Endothelial cell (in vitro differentiated cells): ENCODE measurements around the gene KCNAB2. TPM values are rescaled to one million over a fixed set of nuclear protein-coding genes. Genes with fewer than 3 reads are reported as not detected.

Experiments
- DNase-seq: peaks from one replicate; pipeline ENCODE4 v3.0.0; 2021; ENCODE audit warnings: low spot score
- H3K27ac Mint-ChIP-seq: one replicate; pipeline ENCODE4 v1.8.0; 2021; ENCODE audit warnings: mixed read lengths, inconsistent platforms; ENCODE audit not compliant: unreplicated experiment
- H3K27me3 Mint-ChIP-seq: one replicate; pipeline ENCODE4 v1.8.0; 2021; ENCODE audit warnings: mild to moderate bottlenecking, moderate library complexity, mixed read lengths, inconsistent platforms; ENCODE audit not compliant: unreplicated experiment
- H3K36me3 Mint-ChIP-seq: one replicate; pipeline ENCODE4 v1.8.0; 2021; ENCODE audit warnings: mild to moderate bottlenecking, low read depth, mixed read lengths, inconsistent platforms; ENCODE audit not compliant: unreplicated experiment
- H3K4me1 Mint-ChIP-seq: one replicate; pipeline ENCODE4 v1.8.0; 2021; ENCODE audit warnings: mild to moderate bottlenecking, mixed read lengths, inconsistent platforms; ENCODE audit not compliant: unreplicated experiment
- H3K4me3 Mint-ChIP-seq: one replicate; pipeline ENCODE4 v1.8.0; 2021; ENCODE audit warnings: mild to moderate bottlenecking, mixed read lengths, inconsistent platforms; ENCODE audit not compliant: unreplicated experiment
- H3K9me3 Mint-ChIP-seq: one replicate; pipeline ENCODE4 v1.8.0; 2021; ENCODE audit warnings: mixed read lengths, inconsistent platforms; ENCODE audit not compliant: unreplicated experiment
- total RNA-seq: library from RNA; stranded (reverse); fragmentation: NEBNext Ultra II Directional; extraction: Animal tissue kit (Norgen Biotek cat#: 25700); gene quantifications from one replicate; pipeline ENCODE4 v1.2.1, GENCODE V29; 2021; ENCODE audit not compliant: unreplicated experiment
- TF ChIP-seq, protein P1 (sequence below): fragments of 200-600 bp; sonication (generic); IDR thresholded peaks from one replicate; pipeline ENCODE4 v1.5.0; 2021; ENCODE audit warnings: antibody characterized with exemption; ENCODE audit not compliant: unreplicated experiment

KCNAB2 gene
- total RNA-seq, 1 donor from 2014 or later: 4.1 TPM

DNA sequence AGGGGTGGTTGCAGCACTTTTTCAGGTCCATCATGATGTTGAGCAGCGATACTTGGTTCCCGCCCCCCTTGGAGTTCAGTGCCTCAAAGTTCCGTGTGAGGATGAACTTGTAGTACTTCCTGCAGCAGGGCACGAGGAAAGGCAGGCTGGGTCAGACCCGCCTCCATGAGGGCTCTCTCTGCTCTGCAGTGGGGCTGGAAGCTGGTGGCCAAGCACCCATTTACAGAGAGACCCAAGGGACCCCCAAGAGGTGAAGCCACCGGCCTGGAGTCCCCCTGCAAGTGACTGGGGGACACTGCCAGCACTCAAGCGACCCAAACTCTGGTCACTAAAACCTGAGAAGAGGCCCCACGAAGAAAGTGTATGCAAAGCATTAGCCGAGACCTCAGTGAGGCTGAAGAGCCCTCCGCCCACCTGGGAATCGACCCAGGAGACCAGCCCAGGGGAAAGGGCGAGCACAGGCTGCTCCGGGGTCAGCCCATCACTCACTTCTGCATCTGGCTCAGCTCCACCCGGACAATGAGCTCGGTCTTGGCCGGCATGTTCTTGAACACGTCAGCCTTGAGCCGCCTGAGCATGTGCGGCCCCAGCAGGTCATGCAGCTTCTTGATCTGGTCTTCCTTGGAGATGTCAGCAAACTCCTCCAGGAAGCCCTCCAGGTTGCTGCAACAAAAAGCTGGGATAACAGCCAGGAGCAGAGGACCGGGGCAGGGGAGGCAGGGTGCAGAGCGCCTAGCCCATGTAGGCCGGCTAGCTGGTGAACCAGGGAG is 89.2 kb downstream of the KCNAB2 start:
- no peak overlapping the region for H3K4me3 Mint-ChIP-seq
- no peak for DNase-seq
- H3K9me3 Mint-ChIP-seq: no peaks in the 10 kb centered on the region
- peaks cover 19% of the 10 kb centered on the region for H3K27me3 Mint-ChIP-seq
- peaks cover 5% of the 10 kb centered on the region for H3K36me3 Mint-ChIP-seq
- no peak overlapping the region for H3K27ac Mint-ChIP-seq
- no peaks in the 10 kb centered on the region for H3K4me1 Mint-ChIP-seq
- TF ChIP-seq, protein P1, sequence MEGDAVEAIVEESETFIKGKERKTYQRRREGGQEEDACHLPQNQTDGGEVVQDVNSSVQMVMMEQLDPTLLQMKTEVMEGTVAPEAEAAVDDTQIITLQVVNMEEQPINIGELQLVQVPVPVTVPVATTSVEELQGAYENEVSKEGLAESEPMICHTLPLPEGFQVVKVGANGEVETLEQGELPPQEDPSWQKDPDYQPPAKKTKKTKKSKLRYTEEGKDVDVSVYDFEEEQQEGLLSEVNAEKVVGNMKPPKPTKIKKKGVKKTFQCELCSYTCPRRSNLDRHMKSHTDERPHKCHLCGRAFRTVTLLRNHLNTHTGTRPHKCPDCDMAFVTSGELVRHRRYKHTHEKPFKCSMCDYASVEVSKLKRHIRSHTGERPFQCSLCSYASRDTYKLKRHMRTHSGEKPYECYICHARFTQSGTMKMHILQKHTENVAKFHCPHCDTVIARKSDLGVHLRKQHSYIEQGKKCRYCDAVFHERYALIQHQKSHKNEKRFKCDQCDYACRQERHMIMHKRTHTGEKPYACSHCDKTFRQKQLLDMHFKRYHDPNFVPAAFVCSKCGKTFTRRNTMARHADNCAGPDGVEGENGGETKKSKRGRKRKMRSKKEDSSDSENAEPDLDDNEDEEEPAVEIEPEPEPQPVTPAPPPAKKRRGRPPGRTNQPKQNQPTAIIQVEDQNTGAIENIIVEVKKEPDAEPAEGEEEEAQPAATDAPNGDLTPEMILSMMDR: no peak

DNA sequence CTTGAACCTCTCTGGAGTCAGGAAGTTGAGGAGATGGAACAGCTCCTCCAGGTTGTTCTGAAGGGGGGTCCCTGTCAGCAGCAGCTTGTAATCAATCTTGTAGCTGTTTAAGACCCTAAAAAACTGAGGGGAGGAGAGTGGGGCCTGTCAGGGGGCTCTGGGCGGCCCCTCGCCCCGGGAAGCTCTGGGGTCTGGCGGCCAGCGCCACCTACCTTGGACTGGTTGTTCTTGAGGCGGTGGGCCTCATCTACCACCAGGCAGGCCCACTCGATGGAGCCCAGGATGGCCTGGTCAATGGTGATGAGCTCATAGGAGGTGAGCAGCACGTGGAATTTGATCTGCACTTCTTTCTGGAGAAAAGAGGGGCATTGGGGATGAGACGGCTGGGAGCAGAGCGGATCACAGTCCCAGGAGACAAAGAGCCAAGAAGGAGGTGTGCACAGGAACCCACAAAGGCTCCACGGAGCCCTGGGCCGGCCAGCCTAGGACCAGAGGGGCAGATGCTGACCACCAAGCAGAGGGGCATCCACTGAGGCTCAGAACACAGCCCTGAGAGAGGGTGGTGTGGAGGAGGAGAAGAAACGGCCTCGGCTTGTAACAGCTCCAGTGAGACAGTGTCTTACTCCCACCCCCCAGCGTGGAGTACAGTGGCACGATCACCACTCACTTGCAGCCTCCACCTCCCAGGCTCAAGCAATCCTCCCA is 91.0 kb downstream of the KCNAB2 start:
- TF ChIP-seq, protein P1: no peak

DNA sequence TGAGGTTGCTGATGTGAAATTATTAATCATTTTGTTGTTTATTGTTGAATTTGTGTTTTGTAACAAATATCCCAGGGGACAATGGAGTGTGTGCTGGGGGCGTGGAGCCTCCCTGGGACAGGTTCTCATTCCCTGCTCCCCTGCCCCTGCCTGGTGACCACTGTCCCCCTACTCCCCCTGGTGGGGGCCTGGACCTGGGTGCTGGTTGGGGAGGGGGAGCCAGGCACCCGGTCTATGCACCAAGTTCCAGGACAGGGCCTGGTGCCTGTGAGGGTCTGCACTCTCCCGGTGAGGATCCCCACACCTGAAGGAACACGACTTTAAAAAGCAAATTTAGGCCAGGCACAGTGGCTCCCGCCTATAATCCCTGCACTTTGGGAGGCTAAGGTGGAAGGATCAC is 92.1 kb downstream of the KCNAB2 start:
- no peak overlapping the region for H3K4me3 Mint-ChIP-seq
- peaks cover 11% of the 10 kb centered on the region for H3K27me3 Mint-ChIP-seq
- H3K9me3 Mint-ChIP-seq: no peaks in the 10 kb centered on the region
- no peaks in the 10 kb centered on the region for H3K36me3 Mint-ChIP-seq
- no peak overlapping the region for H3K27ac Mint-ChIP-seq
- TF ChIP-seq, protein P1: no peak
- H3K4me1 Mint-ChIP-seq: no peaks in the 10 kb centered on the region
- DNase-seq: no peak

More for the DNA sequence above, 91.0 kb downstream of the KCNAB2 start:
- peaks cover 5% of the 10 kb centered on the region for H3K36me3 Mint-ChIP-seq
- no peak overlapping the region for H3K4me3 Mint-ChIP-seq
- no peaks in the 10 kb centered on the region for H3K9me3 Mint-ChIP-seq
- H3K27ac Mint-ChIP-seq: no peak overlapping the region
- DNase-seq: no peak
- H3K4me1 Mint-ChIP-seq: no peaks in the 10 kb centered on the region
- peaks cover 17% of the 10 kb centered on the region for H3K27me3 Mint-ChIP-seq

DNA sequence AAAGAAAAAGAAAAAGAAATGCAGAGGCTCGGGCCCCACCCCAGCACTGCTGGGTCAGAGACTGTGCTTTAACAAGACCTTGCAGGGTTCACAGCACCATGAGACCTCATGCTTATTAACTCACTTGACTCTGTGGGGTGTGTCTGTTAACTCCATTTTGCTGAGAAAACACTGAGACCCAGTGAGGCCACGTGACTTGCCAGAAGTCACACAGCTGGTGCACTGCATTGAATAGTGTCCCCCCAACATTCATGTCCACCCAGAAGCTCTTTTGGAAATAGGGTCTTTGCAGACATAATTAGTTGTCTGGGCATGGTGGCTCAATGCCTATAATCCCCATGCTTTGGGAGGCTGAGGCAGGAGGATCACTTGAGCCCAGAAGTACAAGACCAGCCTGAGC is 94.7 kb downstream of the KCNAB2 start:
- Mint-ChIP-seq H3K4me3 (no peak overlapping the region), H3K27me3 (peaks cover 2% of the 10 kb centered on the region), H3K9me3 (no peaks in the 10 kb centered on the region), H3K36me3 (no peaks in the 10 kb centered on the region), H3K27ac (no peak overlapping the region), H3K4me1 (no peaks in the 10 kb centered on the region)
- TF ChIP-seq, protein P1: no peak
- no peak for DNase-seq

DNA sequence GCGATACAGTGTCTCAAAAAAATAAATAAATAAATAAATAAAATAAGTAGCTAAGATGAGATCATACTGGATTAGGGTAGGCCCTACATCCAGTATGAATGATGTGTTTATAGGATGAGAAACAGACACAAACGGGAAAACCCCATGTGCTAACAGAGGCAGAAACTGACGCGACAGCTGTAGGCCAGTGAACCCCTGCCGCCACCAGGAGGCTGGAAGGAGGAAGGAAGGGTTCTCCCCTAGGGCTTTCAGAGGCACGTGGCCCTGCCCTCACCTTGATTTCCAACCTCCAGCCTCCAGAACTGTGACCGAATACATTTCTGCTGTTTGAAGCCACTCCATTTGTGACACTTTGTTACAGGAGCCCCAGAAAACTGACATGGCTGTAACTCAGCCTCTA is 95.9 kb downstream of the KCNAB2 start:
- Mint-ChIP-seq H3K27me3 (peaks cover 6% of the 10 kb centered on the region), H3K9me3 (no peaks in the 10 kb centered on the region), H3K4me1 (no peaks in the 10 kb centered on the region), H3K36me3 (no peaks in the 10 kb centered on the region), H3K27ac (no peak overlapping the region), H3K4me3 (no peak overlapping the region)
- TF ChIP-seq, protein P1: no peak
- no peak for DNase-seq
